Esophagus muscularis mucosa (tissue), 4 donors: ENCODE data around the gene SH3BP1. TPM values are rescaled to one million over a fixed set of nuclear protein-coding genes. Genes with fewer than 3 reads are reported as not detected.

ENCODE experiments used
- DNase-seq: peaks from one replicate; pipeline ENCODE4 v3.0.0-alpha.2; 2017; ENCODE audit errors: extremely low spot score
- H3K27ac ChIP-seq, 4 donors: fragments of 200-600 bp; sonication (generic); replicated peaks in 1 of 4; 1 replicate in 3 of 4; 2 replicates in 1 of 4; pipeline ENCODE4 v1.5.1; 2016 to 2019; ENCODE audit warnings: mild to moderate bottlenecking in 1 of 4
- H3K27me3 ChIP-seq, 4 donors: fragments of 200-600 bp; sonication (generic); one replicate each; pipeline versions ENCODE4 v1.5.1 to v1.6.0; 2016 to 2019
- H3K36me3 ChIP-seq, 4 donors: fragments of 200-600 bp; sonication (generic); one replicate each; pipeline ENCODE4 v1.5.1; 2016 to 2019
- H3K4me1 ChIP-seq, 4 donors: fragments of 200-600 bp; sonication (generic); one replicate each; pipeline ENCODE4 v1.5.1; 2016 to 2019
- H3K4me3 ChIP-seq, 4 donors: fragments of 200-600 bp; sonication (generic); 1 replicate in 2 of 4; 2 replicates in 2 of 4; pipeline ENCODE4 v1.5.1; 2016 to 2019; ENCODE audit warnings: mild to moderate bottlenecking in 4 of 4, moderate library complexity in 1 of 4
- H3K9me3 ChIP-seq, 4 donors: fragments of 200-600 bp; sonication (generic); 1 replicate in 3 of 4; 2 replicates in 1 of 4; pipeline ENCODE4 v1.5.1; 2016 to 2019
- EP300 ChIP-seq: sonication (generic); formaldehyde crosslinking; IDR thresholded peaks from one replicate; pipeline ENCODE4 v1.6.1; 2017; ENCODE audit warnings: antibody characterized with exemption
- POLR2A ChIP-seq: fragments of 450-650 bp; IDR thresholded peaks from one replicate; pipeline ENCODE4 v1.6.1; 2017; ENCODE audit warnings: antibody characterized with exemption, moderate library complexity, mild to moderate bottlenecking, low read depth
- POLR2AphosphoS5 ChIP-seq, 2 donors: sonication (generic); formaldehyde crosslinking; IDR thresholded peaks; one replicate each; pipeline ENCODE4 v1.6.1; 2017; ENCODE audit warnings: antibody characterized with exemption in 2 of 2
- WGBS: methylation state at CpG from one replicate; pipeline ENCODE4 v1.1.5; 2018; 5-methylcytosine and 5-hydroxymethylcytosine counted together
- intact Hi-C: fragments of 100-400 bp; cut with DNase I; formaldehyde crosslinking; loops from one replicate; pipeline ENCODE4 v1.15.1; 2023
- small RNA-seq, 3 donors: library from RNA; depleted of rRNA; stranded (forward); fragments of <200 nt; gene quantifications; one replicate each; pipeline ENCODE3, GENCODE V24; 2016
- total RNA-seq, 4 donors: library from RNA; depleted of rRNA; stranded (reverse); fragments of >200 nt; gene quantifications; one replicate each; pipeline versions ENCODE4 v1.1.0 to v1.2.1, GENCODE V29; 2016
- TF ChIP-seq, protein P1 (sequence below), 3 experiments: fragments of 200-600 bp in 2 of 3; fragments of 450-650 bp in 1 of 3; sonication (generic) in 2 of 3; IDR thresholded peaks; one replicate each; pipeline ENCODE4 v1.5.1; 2017 to 2019; ENCODE audit warnings: antibody characterized with exemption in 3 of 3, mild to moderate bottlenecking in 2 of 3, moderate library complexity in 1 of 3

SH3BP1 gene
- total RNA-seq, 4 donors from 2014 or later: 1.5 to 7.5 (median 4.3) TPM

DNA sequence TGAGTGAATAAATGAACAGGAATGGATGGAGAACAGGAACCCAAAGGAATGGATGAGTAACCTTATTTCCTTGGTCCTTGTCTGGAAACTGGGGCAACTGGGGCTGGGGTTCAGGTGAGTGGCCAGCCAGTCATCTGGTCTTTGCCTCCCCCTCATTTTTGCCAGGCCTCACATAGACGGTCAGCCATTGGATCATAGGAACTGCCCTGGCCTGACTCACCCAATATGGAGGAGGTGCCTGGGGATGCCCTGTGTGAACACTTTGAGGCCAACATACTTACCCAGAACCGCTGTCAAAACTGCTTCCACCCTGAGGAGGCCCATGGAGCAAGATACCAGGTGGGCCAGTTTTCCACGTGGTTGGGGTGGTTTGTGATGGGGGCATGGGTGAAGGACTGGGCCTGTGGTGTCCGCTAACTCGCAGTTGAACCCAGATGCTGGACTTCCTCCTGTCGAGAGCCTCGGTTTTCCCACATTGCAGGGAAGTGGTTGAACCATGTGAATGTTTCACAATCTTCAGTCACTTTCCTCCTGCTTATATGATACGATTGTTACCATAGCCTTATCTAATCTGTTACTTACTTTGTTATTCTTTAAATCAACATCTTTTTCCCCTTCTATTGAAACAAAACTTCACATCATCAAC, 61.8 kb downstream of the SH3BP1 start:
- Histone ChIP-seq H3K27ac (no peak overlapping the region), H3K36me3 (no peaks in the 10 kb centered on the region), H3K27me3 (no peaks in the 10 kb centered on the region), H3K4me1 (peaks cover 7 to 11% (median 10%) of the 10 kb centered on the region in 4 donors), H3K4me3 (no peak overlapping the region), H3K9me3 (no peaks in the 10 kb centered on the region)
- DNase-seq: no peak
- TF ChIP-seq POLR2AphosphoS5 (IDR thresholded peaks at IDR 0.05) (no peak), POLR2A (no peak), EP300 (no peak)
- TF ChIP-seq, protein P1, sequence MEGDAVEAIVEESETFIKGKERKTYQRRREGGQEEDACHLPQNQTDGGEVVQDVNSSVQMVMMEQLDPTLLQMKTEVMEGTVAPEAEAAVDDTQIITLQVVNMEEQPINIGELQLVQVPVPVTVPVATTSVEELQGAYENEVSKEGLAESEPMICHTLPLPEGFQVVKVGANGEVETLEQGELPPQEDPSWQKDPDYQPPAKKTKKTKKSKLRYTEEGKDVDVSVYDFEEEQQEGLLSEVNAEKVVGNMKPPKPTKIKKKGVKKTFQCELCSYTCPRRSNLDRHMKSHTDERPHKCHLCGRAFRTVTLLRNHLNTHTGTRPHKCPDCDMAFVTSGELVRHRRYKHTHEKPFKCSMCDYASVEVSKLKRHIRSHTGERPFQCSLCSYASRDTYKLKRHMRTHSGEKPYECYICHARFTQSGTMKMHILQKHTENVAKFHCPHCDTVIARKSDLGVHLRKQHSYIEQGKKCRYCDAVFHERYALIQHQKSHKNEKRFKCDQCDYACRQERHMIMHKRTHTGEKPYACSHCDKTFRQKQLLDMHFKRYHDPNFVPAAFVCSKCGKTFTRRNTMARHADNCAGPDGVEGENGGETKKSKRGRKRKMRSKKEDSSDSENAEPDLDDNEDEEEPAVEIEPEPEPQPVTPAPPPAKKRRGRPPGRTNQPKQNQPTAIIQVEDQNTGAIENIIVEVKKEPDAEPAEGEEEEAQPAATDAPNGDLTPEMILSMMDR (IDR thresholded peaks at IDR 0.05): no peak
- intact Hi-C loops: no loop called here
- 74% methylated on average over 8 of the region's 8 CpGs for WGBS

DNA sequence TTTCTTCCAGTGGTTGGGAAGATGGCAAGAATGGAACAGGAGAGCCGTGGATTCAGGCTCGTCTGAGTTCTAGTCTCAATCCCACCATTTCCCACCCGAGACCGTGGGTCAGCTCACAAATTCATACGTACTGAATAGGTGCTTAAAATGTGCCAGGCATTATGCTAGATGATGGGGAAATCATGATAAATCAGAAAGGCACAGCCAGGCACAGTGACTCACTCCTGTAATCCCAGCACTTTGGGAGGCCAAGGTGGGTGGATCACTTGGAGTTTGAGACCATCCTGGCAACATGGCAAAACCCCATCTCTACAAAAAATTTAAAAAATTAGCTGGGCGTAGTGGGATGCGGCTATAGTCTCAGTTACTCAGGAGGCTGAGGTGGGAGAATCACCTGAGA, 64.4 kb downstream of the SH3BP1 start:
- WGBS: 83% methylated on average over 7 of the region's 7 CpGs
- Histone ChIP-seq H3K36me3 (no peaks in the 10 kb centered on the region), H3K27me3 (no peaks in the 10 kb centered on the region), H3K9me3 (no peaks in the 10 kb centered on the region), H3K4me1 (no peaks in the 10 kb centered on the region), H3K27ac (no peak overlapping the region), H3K4me3 (no peak overlapping the region)
- DNase-seq: no peak
- no peak for TF ChIP-seq POLR2AphosphoS5 (IDR thresholded peaks at IDR 0.05)
- TF ChIP-seq, protein P1 (IDR thresholded peaks at IDR 0.05): no peak
- TF ChIP-seq POLR2A: no peak
- no peak for TF ChIP-seq EP300
- intact Hi-C loops: no loop called here

DNA sequence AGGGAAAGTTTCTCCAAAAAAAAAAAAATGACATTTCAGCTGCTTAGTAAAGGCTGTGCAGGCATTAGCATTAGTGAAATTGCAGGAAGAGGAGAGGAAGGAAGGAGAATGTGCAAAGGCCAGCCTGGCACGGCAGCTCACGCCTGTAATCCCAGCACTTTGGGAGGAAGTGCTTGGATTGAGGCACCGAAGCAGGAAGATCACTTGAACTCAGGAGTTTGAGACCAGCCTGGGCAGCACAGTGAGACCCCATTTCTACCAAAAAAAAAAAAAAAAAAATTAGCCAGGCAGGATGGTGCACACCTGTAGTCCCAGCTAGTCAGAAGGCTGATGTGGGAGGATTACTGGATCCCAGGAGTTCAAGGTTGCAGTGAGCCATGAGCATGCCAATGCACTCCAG, 65.2 kb downstream of the SH3BP1 start:
- no peaks in the 10 kb centered on the region for H3K9me3 ChIP-seq
- no peaks in the 10 kb centered on the region for H3K27me3 ChIP-seq
- intact Hi-C loops: no loop called here
- H3K4me1 ChIP-seq: no peaks in the 10 kb centered on the region
- TF ChIP-seq EP300: no peak
- no peak for TF ChIP-seq POLR2AphosphoS5 (IDR thresholded peaks at IDR 0.05)
- no peak for TF ChIP-seq POLR2A
- TF ChIP-seq, protein P1 (IDR thresholded peaks at IDR 0.05): no peak
- H3K36me3 ChIP-seq: no peaks in the 10 kb centered on the region
- no peak overlapping the region for H3K27ac ChIP-seq
- DNase-seq: no peak
- no peak overlapping the region for H3K4me3 ChIP-seq
- 85% methylated on average over 3 of the region's 3 CpGs for WGBS

DNA sequence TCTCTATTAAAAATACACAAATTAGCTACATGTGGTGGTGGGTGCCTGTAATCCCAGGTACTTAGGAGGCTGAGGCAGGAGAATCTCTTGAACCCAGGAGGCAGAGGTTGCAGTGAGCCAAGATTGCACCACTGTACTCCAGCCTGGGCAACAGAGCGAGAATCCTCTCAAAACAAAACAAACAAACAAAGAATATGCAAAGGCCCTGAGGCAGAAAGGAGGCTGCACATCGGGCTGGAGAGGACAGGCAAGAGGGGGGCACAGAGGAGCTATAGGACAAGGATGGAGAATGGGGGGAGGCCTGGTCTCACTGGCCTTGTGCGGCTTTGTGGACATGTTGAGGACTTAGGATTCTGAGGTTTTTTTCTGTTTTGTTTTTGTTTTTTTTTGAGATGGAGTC, 65.7 kb downstream of the SH3BP1 start:
- intact Hi-C loops: no loop called here
- 100% methylated on average over 3 of the region's 3 CpGs for WGBS

More for the DNA sequence above, 65.7 kb downstream of the SH3BP1 start:
- H3K9me3 ChIP-seq: no peaks in the 10 kb centered on the region
- H3K36me3 ChIP-seq: no peaks in the 10 kb centered on the region
- no peak overlapping the region for H3K4me3 ChIP-seq
- H3K27ac ChIP-seq: no peak overlapping the region
- no peak for DNase-seq
- H3K27me3 ChIP-seq: no peaks in the 10 kb centered on the region
- no peaks in the 10 kb centered on the region for H3K4me1 ChIP-seq
- TF ChIP-seq, protein P1 (IDR thresholded peaks at IDR 0.05): no peak
- TF ChIP-seq EP300 (no peak), POLR2AphosphoS5 (IDR thresholded peaks at IDR 0.05) (no peak), POLR2A (no peak)

Small RNAs within 50 kb of the gene (small RNA-seq; reads per million reads assigned to genes)
- gene RN7SL385P: 0 reads per million in 3 donors

Other genes starting within 250 kb of the SH3BP1 start
- gene ELFN2, start 212.2 kb upstream of the SH3BP1 start, total RNA-seq: under 1 TPM in 2 of 4 donors, not detected in 2; 0.17 TPM
- gene MFNG, start 153.3 kb upstream of the SH3BP1 start, total RNA-seq: 10 to 100 TPM in 3 of 4 donors, 1 to 10 TPM in 1; 7.5 to 23.1 (median 18.5) TPM
- 10 to 100 TPM in 2 of 4 donors, 1 to 10 TPM in 2; 6.0 to 15.3 (median 8.8) TPM for gene CARD10, start 120.3 kb upstream of the SH3BP1 start, total RNA-seq
- 10 to 100 TPM; 19.9 to 38.1 (median 36.7) TPM for gene CDC42EP1, start 79.2 kb upstream of the SH3BP1 start, total RNA-seq
- not detected for gene LGALS2, start 59.6 kb upstream of the SH3BP1 start, total RNA-seq
- gene GGA1, start 30.8 kb upstream of the SH3BP1 start, total RNA-seq: 10 to 100 TPM; 30.3 to 44.7 (median 40.9) TPM
- gene PDXP, start 19.1 kb downstream of the SH3BP1 start, total RNA-seq: 10 to 100 TPM in 3 of 4 donors, 1 to 10 TPM in 1; 7.3 to 28.3 (median 17.4) TPM
- gene LGALS1, start 36.0 kb downstream of the SH3BP1 start, total RNA-seq: 1,000 to 10,000 TPM in 3 of 4 donors, 100 to 1,000 TPM in 1; 710 to 1,112 (median 1,021) TPM
- 10 to 100 TPM in 3 of 4 donors, 1 to 10 TPM in 1; 9.1 to 18.4 (median 14.5) TPM for gene NOL12, start 46.7 kb downstream of the SH3BP1 start, total RNA-seq
- gene TRIOBP, start 57.4 kb downstream of the SH3BP1 start, total RNA-seq: 100 to 1,000 TPM; 150 to 208 (median 182) TPM
- gene GCAT, start 168.3 kb downstream of the SH3BP1 start, total RNA-seq: 10 to 100 TPM; 11.6 to 15.2 (median 12.3) TPM
- gene GALR3, start 183.7 kb downstream of the SH3BP1 start, total RNA-seq: not detected
- 10 to 100 TPM; 27.4 to 64.2 (median 48.1) TPM for gene ANKRD54, start 204.7 kb downstream of the SH3BP1 start, total RNA-seq
- gene EIF3L, start 209.8 kb downstream of the SH3BP1 start, total RNA-seq: 100 to 1,000 TPM; 348 to 494 (median 425) TPM